Esophagus squamous epithelium (tissue), 4 donors: ENCODE data around the gene ERG28.

Experiments used
- CTCF ChIP-seq, 6 experiments: fragments of 450-650 bp in 4 of 6; fragments of 200-600 bp in 2 of 6; sonication (generic) in 2 of 6; IDR thresholded peaks; one replicate each; pipeline ENCODE4 v1.5.1; 2016 to 2019; ENCODE audit warnings: antibody characterized with exemption in 6 of 6, mild to moderate bottlenecking in 4 of 6, moderate library complexity in 4 of 6
- POLR2A ChIP-seq, 4 donors: fragments of 450-650 bp; IDR thresholded peaks; one replicate each; pipeline ENCODE4 v1.6.1; 2017; ENCODE audit warnings: antibody characterized with exemption in 4 of 4, mild to moderate bottlenecking in 4 of 4, moderate library complexity in 3 of 4

- TF ChIP-seq POLR2A (IDR thresholded peaks at IDR 0.05) (no peak), CTCF (IDR thresholded peaks at IDR 0.05) (no peak)
These were observed 11.3 kb downstream of the ERG28 start for GRCh38 chr14:75649337-75649736.
